Endothelial cell of umbilical vein (primary cell): Measurements from ENCODE around the gene TCAP. TPM values are rescaled to one million over a fixed set of nuclear protein-coding genes. Genes with fewer than 3 reads are reported as not detected.

Experiments
- BruUV-seq: library from RNA; stranded (reverse); fragments of 400-500 nt; replicated peaks from 2 replicates; lab custom pipeline; 2021; lab: Mats Ljungman, UMichigan
- CTCF ChIA-PET: fragments of 300-600, 350-600 bp; sonication (Branson Sonifier 250); formaldehyde crosslinking; loops from one replicate; lab custom pipeline; 2021; ENCODE audit warnings: antibody characterized with exemption, inconsistent platforms; lab: Charles Lee
- POLR2A ChIA-PET: fragments of 300-600, 350-600 bp; sonication (Branson Sonifier 250); formaldehyde crosslinking; loops from one replicate; lab custom pipeline; 2021; ENCODE audit warnings: antibody characterized with exemption, inconsistent platforms; lab: Charles Lee
- DNase-seq: peaks from one replicate; pipeline ENCODE4 v3.0.0-alpha.2; 2011; ENCODE audit warnings: low read depth, low spot score
- FAIRE-seq: peaks from 2 replicates; lab custom pipeline; 2011; peaks lifted over from hg19 to GRCh38; lab: Jason Lieb, UNC
- H2AFZ ChIP-seq: 2 replicates; pipeline ENCODE4 v1.6.0; 2012; ENCODE audit warnings: low read depth, low read length, control low read depth, inconsistent platforms
- H3K27ac ChIP-seq: 2 replicates; pipeline ENCODE4 v1.5.1; 2011; ENCODE audit warnings: low read depth, mild to moderate bottlenecking, control low read depth, low read length, moderate library complexity; ENCODE audit not compliant: insufficient read depth
- H3K27me3 ChIP-seq, 2 experiments: 2 replicates each; pipeline versions ENCODE4 v1.6.0 to v1.6.1; 2011; ENCODE audit warnings: low read length in 2 of 2, mixed read lengths in 1 of 2; ENCODE audit not compliant: control insufficient read depth in 2 of 2, insufficient read depth in 2 of 2
- H3K36me3 ChIP-seq, 2 experiments: 2 replicates in 1 of 2; 3 replicates in 1 of 2; pipeline ENCODE4 v1.5.1; 2011; ENCODE audit warnings: low read length in 2 of 2, mild to moderate bottlenecking in 1 of 2, moderate library complexity in 1 of 2; ENCODE audit not compliant: control insufficient read depth in 2 of 2, insufficient read depth in 2 of 2; ENCODE audit errors: extremely low read depth in 1 of 2
- H3K4me1 ChIP-seq: 3 replicates; pipeline ENCODE4 v1.5.1; 2011; ENCODE audit warnings: mild to moderate bottlenecking, low read length; ENCODE audit not compliant: control insufficient read depth, insufficient read depth; ENCODE audit errors: extremely low read depth
- H3K4me2 ChIP-seq: 2 replicates; pipeline ENCODE4 v1.6.1; 2011; ENCODE audit warnings: low read length, control low read depth, mixed read lengths; ENCODE audit not compliant: insufficient read depth
- H3K4me3 ChIP-seq, 3 experiments: fragments of 200-600 bp in 1 of 3; sonication (generic), shearing (Covaris generic) in 1 of 3; replicated peaks in 1 of 3; 2 replicates each; pipeline ENCODE4 v1.5.1; 2011 to 2016; ENCODE audit warnings: control low read depth in 3 of 3, low read length in 3 of 3, mild to moderate bottlenecking in 2 of 3, inconsistent platforms in 1 of 3, low read depth in 1 of 3, moderate library complexity in 1 of 3; ENCODE audit not compliant: insufficient read depth in 1 of 3
- H3K79me2 ChIP-seq: 2 replicates; pipeline ENCODE4 v1.6.0; 2012; ENCODE audit warnings: low read length, inconsistent platforms; ENCODE audit not compliant: control insufficient read depth, insufficient read depth
- H3K9ac ChIP-seq: replicated peaks from 2 replicates; pipeline ENCODE3; 2011; ENCODE audit warnings: low read length, control low read depth; ENCODE audit not compliant: insufficient read depth; ENCODE audit errors: extremely low read depth
- H3K9me1 ChIP-seq: replicated peaks from 3 replicates; pipeline ENCODE4 v1.6.0; 2011; ENCODE audit warnings: mild to moderate bottlenecking, low read length; ENCODE audit not compliant: control insufficient read depth, insufficient read depth; ENCODE audit errors: extremely low read depth
- H3K9me3 ChIP-seq: replicated peaks from 2 replicates; pipeline ENCODE4 v1.5.1; 2012; ENCODE audit warnings: low read length, inconsistent platforms; ENCODE audit not compliant: control insufficient read depth, insufficient read depth
- H4K20me1 ChIP-seq: replicated peaks from 2 replicates; pipeline ENCODE3; 2011; ENCODE audit warnings: mild to moderate bottlenecking, low read length; ENCODE audit not compliant: control insufficient read depth, insufficient read depth; ENCODE audit errors: extremely low read depth
- CTCF ChIP-seq, 2 donors: IDR thresholded peaks; 1 replicate in 1 of 2; 2 replicates in 1 of 2; pipeline ENCODE4 v1.5.1; 2011; ENCODE audit warnings: low read length in 2 of 2, mild to moderate bottlenecking in 2 of 2, moderate library complexity in 2 of 2, control low read depth in 1 of 2, inconsistent platforms in 1 of 2, low read depth in 1 of 2; ENCODE audit not compliant: insufficient read depth in 1 of 2; ENCODE audit errors: extremely low read depth in 1 of 2
- EZH2 ChIP-seq: IDR thresholded peaks from 2 replicates; pipeline ENCODE4 v1.6.1; 2012; ENCODE audit warnings: borderline replicate concordance, low read depth, mild to moderate bottlenecking, moderate library complexity, low read length, inconsistent platforms; ENCODE audit not compliant: severe bottlenecking
- FOS ChIP-seq: IDR thresholded peaks from 2 replicates; pipeline ENCODE4 v1.6.1; 2011; ENCODE audit warnings: mild to moderate bottlenecking, low read length, moderate library complexity, borderline replicate concordance; ENCODE audit not compliant: insufficient read depth
- GATA2 ChIP-seq: IDR thresholded peaks from 2 replicates; pipeline ENCODE4 v1.7.0; 2011; ENCODE audit warnings: low read depth, mild to moderate bottlenecking, moderate library complexity, mixed read lengths, low read length; ENCODE audit not compliant: insufficient read length, insufficient read depth
- JUN ChIP-seq: IDR thresholded peaks from 2 replicates; pipeline ENCODE4 v1.6.1; 2011; ENCODE audit warnings: borderline replicate concordance, low read depth; ENCODE audit not compliant: insufficient read length, insufficient read depth
- MAX ChIP-seq: IDR thresholded peaks from 2 replicates; pipeline ENCODE4 v1.6.1; 2011; ENCODE audit not compliant: insufficient read depth, insufficient read length
- MYC ChIP-seq: IDR thresholded peaks from one replicate; pipeline ENCODE4 v1.6.1; 2011; ENCODE audit warnings: mild to moderate bottlenecking, low read depth, low read length
- POLR2A ChIP-seq: IDR thresholded peaks from 2 replicates; pipeline ENCODE4 v1.6.1; 2012; ENCODE audit warnings: low read depth, mild to moderate bottlenecking, control low read depth, low read length
- POLR2AphosphoS5 ChIP-seq: IDR thresholded peaks from 2 replicates; pipeline ENCODE4 v1.6.1; 2012; ENCODE audit warnings: low read depth, mild to moderate bottlenecking, control low read depth, low read length, moderate library complexity; ENCODE audit not compliant: insufficient read depth
- dilution Hi-C: fragments of 300-500 bp; cut with MboI; formaldehyde crosslinking; loops from one replicate; pipeline ENCODE4 v1.15.0; 2019; ENCODE audit warnings: low sequenced_read_pairs; ENCODE audit not compliant: extremely low pct_ligation_motif_present
- intact Hi-C: fragments of 100-400 bp; cut with micrococcal nuclease; formaldehyde crosslinking; loops from one replicate; pipeline ENCODE4 v1.10.0; 2022
- polyA plus RNA-seq, 4 experiments: library from polyadenylated mRNA; depleted of rRNA in 3 of 4; stranded (reverse) in 3 of 4; unstranded in 1 of 4; fragments of >200 nt; gene quantifications; 2 replicates each; pipeline versions ENCODE4 v1.2.1 to v1.2.3, GENCODE V29; 2011 to 2012; ENCODE audit warnings: missing spikeins in 1 of 4
- total RNA-seq: library from RNA; stranded (reverse); gene quantifications from 2 replicates; pipeline ENCODE4 v1.2.3, GENCODE V29; 2021

Gene TCAP
- total and polyA plus RNA-seq, 2 donors (not counting 3 experiments of a cell fraction or from before 2014, with no cell fraction given), result 0.51 to 0.93 TPM

GRCh38 chr17:39677542-39678339 lies 12.6 kb downstream of the TCAP start:
- FAIRE-seq, result no peak
- H3K4me2 ChIP-seq, result no peak overlapping the region
- H3K9me3 ChIP-seq, result no peaks in the 10 kb centered on the region
- H3K27me3 ChIP-seq, result no peaks in the 10 kb centered on the region
- TF ChIP-seq FOS (no peak), MAX (no peak)
- no peak for DNase-seq
- intact Hi-C loops (no loop called here), dilution Hi-C loops (no loop called here)
- H3K4me1 ChIP-seq, result no peaks in the 10 kb centered on the region
- no peak overlapping the region for H3K4me3 ChIP-seq
- BruUV-seq, result no TSS peak
- H3K36me3 ChIP-seq, result no peaks in the 10 kb centered on the region
- ChIA-PET CTCF (interaction anchor here (0.8 to 13.1 kb wide), 4 partner anchors 11 to 58 kb away, joined by 3 to 291 read pairs (median 5); no protein-coding TSS in a partner anchor), POLR2A (no interaction called here)
- H3K9ac ChIP-seq, result no peak overlapping the region
- no peak overlapping the region for H2AFZ ChIP-seq
- H4K20me1 ChIP-seq, result no peaks in the 10 kb centered on the region
- H3K9me1 ChIP-seq, result no peaks in the 10 kb centered on the region
- no peaks in the 10 kb centered on the region for H3K79me2 ChIP-seq
- H3K27ac ChIP-seq, result no peak overlapping the region

- Histone ChIP-seq H3K4me2 (no peak overlapping the region), H2AFZ (no peak overlapping the region), H3K9ac (no peak overlapping the region), H3K9me3 (no peaks in the 10 kb centered on the region), H3K9me1 (no peaks in the 10 kb centered on the region), H3K4me3 (no peak overlapping the region), H4K20me1 (no peaks in the 10 kb centered on the region), H3K79me2 (no peaks in the 10 kb centered on the region), H3K27me3 (no peaks in the 10 kb centered on the region), H3K27ac (no peak overlapping the region), H3K36me3 (no peaks in the 10 kb centered on the region), H3K4me1 (no peaks in the 10 kb centered on the region)
- dilution Hi-C loops, result no loop called here
- ChIA-PET CTCF (interaction anchor here (1.8 kb wide), 1 partner anchor 55 kb away, joined by 5 read pairs; no protein-coding TSS in a partner anchor), POLR2A (no interaction called here)
- FAIRE-seq, result no peak
- intact Hi-C loops, result no loop called here
- no peak for DNase-seq
- no peak for TF ChIP-seq JUN
- no peak for TF ChIP-seq EZH2
- TF ChIP-seq MAX, result no peak
- TF ChIP-seq POLR2A, result no peak
- no peak for TF ChIP-seq MYC
- no peak for TF ChIP-seq POLR2AphosphoS5
- TF ChIP-seq FOS, result no peak
- no peak for TF ChIP-seq GATA2
- TF ChIP-seq CTCF (IDR thresholded peaks at IDR 0.05; ENCODE audit: extremely low read depth in 1 of 2, insufficient read depth in 1 of 2, low read depth in 1 of 2, low read length in 2 of 2), result no peak
- BruUV-seq, result no TSS peak
Measured at GRCh38 chr17:39678340-39679116, 13.4 kb downstream of the TCAP start.
